ENCODE measurements around the gene HIF1AN.

GRCh38 chr10:100566561-100566960 lies 30.8 kb downstream of the HIF1AN start:
- TF ChIP-seq CTCF (IDR thresholded peaks at IDR 0.05; ENCODE audit: insufficient read depth, low read length) (no peak), POLR2AphosphoS5 (IDR thresholded peaks at IDR 0.05; ENCODE audit: low read depth) (no peak), REST (IDR thresholded peaks at IDR 0.05; ENCODE audit: insufficient replicate concordance, low read depth) (no peak), SPI1 (IDR thresholded peaks at IDR 0.05; ENCODE audit: borderline replicate concordance, low read depth) (no peak)

All from HL-60 (cell line).